HG02610 (cell line): ENCODE measurements around the gene CACNA1S.

Experiments
- ATAC-seq: cut with Tn5 transposase; IDR thresholded peaks from one replicate; pipeline ENCODE4 v1.9.1; 2021; ENCODE audit warnings: mild to moderate bottlenecking, moderate library complexity; ENCODE audit not compliant: unreplicated experiment

Gene CACNA1S

GRCh38 chr1:200990114-200990513 lies 122.1 kb downstream of the CACNA1S start:
- ATAC-seq = no peak
